COLO668 (cell line): ENCODE results near the gene EOLA1.
"Not testable (repeated sequence)": the region's sequence is repeated elsewhere in the genome, so short reads cannot be mapped to it uniquely, and the experiment has no call there.

Source experiments
- DNase-seq: peaks from one replicate; lab custom pipeline; 2025; ENCODE audit not compliant: unreplicated experiment; lab: John Stamatoyannopoulos, UW

Gene EOLA1

GRCh38 chrX:149540621-149541520, at the start of gene EOLA1:
TSS of gene EOLA1 (plus strand) at chrX:149541012. CDS start at chrX:149545631, 4,619 bp downstream.
- DNase-seq: peak; percentile 98

GRCh38 chrX:149491812-149492211, 49.0 kb upstream of the EOLA1 start:
- DNase-seq: peak; percentile 7

- DNase-seq: no peak
Observed at GRCh38 chrX:149493567-149494562, 46.9 kb upstream of the EOLA1 start.

- no peak for DNase-seq
Observed at GRCh38 chrX:149494844-149495565, 45.8 kb upstream of the EOLA1 start.

GRCh38 chrX:149495573-149496071, 45.2 kb upstream of the EOLA1 start:
- peak; percentile 17 for DNase-seq

DNA sequence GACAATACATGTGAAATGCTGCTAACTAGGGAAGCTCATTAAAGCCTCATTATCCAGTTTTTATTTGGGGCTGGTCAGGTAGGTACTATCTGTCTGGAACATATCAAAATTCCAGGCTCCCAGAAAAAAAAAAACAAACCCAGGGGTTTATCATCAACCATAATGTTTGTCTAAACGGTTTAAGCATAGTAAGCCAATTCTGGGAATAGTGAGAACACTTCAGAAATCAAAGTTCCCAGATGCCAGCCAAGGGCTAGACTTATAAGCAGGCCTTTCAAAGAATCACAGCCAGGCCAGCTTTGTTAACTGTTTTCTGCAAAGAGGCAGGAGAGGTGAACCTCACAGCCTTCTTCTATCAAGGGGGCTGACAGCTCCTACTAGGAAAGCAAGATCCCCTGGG, 43.8 kb upstream of the EOLA1 start:
- DNase-seq: no peak

GRCh38 chrX:149497626-149498025, 43.2 kb upstream of the EOLA1 start:
- no peak for DNase-seq

DNA sequence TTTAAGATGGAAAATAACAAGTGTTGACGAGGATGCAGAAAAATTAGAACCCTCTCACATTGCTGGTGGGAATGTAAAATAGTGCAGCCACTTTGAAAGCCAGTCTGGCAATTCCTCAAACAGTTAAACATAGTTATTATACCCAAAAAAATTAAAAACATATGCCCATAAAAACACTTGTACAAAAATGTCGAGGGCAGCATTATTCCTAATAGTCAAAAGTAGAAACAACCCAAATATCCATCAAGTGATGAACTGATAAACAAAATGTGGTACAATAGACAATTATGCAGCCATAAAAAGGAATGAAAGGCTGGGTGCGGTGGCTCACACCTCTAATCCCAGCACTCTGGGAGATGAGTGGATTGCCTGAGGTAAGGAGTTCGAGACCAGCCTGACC, 42.0 kb upstream of the EOLA1 start:
- no peak for DNase-seq

GRCh38 chrX:149499766-149500165, 41.0 kb upstream of the EOLA1 start:
- DNase-seq: no peak

- DNase-seq: not testable (repeated sequence)
Observed at GRCh38 chrX:149502923-149503322, 37.9 kb upstream of the EOLA1 start.

DNA sequence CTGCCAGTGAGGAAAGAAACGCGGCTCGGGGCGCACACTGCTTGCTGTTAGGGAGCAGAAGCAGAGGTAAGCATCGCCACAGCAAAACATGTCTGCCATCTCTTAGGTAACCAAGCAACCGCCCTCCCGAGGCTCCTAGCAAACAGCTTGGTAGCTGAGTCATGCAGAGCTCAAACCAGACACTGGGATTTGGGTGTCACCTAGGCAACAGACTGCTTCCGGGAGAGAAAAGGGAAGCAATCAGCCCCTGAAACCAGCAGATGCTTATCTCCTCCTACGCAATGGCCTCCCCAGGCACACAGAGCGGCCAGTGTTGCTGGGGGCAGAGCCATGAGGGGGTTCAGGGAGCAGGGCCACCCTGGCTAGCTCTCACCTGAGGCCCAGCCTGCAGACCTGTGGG, 37.4 kb upstream of the EOLA1 start:
- DNase-seq: peak; percentile 43

DNA sequence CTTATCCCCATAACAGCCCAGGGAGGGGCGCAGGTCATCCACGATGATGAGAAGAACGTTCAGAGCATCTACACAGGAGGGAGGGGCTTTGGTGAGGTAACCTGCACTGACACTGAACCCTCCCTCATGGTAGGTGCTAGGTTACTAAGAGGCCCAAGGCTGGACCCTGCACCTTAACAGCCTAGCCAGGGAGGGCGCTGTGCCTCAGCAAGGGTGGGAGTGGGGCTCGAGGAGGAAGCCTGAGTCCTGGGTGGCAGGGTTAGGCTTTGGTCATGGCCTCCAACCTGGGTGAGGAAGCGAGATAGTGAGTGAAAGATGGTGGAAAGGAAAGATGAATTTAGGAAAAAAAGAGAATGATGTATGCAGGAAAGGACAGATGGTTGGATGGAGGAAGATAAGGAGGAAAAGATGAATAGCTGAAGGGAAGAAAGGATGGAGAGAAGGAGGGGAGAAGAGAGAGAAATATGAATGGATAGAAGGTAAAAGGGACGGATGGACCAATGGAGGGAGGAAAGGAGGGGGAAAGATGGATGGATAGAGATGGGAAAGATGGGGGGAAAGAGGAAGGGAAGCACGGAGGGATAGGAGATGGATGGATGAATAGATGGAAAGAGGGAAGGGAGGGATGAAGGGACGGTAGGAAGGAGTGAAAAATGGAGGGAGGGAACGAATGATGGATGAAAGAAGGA, 36.4 kb upstream of the EOLA1 start:
- DNase-seq: peak; percentile 77

- peak; percentile 95 for DNase-seq
Observed at GRCh38 chrX:149504915-149505651, 35.7 kb upstream of the EOLA1 start, which contains the start of gene IDS. TSS of gene IDS (minus strand) at chrX:149505306. CDS start at chrX:149505137, 169 bp downstream.

DNA sequence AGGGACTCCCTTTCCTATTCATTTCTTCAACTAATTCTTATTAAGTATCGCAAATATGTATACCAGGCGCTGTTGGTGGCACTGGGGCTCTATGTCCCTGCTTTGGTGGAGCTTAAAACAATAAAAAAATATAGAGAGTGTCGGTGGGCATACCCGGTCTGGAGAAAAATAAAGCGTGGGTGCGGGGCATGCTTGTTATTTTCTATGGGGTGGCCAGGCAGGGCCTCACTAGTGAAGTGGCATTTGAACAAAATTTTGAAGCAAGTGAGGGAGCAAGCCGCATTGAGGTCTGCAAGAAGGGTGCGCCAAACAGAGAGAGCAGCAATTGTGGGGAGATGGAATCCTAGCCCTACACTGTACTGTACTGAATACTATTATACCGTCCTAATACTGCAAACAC, 35.1 kb upstream of the EOLA1 start:
- no peak for DNase-seq

- DNase-seq: no peak
Observed at GRCh38 chrX:149506349-149506748, 34.5 kb upstream of the EOLA1 start.

GRCh38 chrX:149508467-149508866, 32.3 kb upstream of the EOLA1 start:
- no peak for DNase-seq

DNA sequence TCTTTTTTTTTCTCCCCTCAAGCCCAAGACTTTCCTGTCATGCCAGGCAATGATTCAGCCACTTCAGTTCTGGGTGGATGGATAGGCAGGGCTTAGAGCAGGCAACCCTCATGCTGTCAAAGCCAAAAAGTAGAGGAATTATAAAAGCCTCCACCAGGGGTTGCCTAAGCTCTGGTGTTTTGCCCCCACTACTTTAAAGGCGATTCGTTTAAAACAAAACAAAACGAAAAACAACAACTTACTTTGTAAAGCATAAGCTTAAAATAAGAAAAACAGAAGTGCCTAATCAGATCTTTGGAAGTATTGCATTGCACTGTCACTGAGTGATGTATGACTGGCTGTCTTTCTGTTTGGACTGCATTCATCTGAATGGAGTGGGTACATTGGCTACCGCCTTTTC, 30.4 kb upstream of the EOLA1 start:
- DNase-seq: no peak

- DNase-seq: no peak
Observed at GRCh38 chrX:149511081-149511480, 29.7 kb upstream of the EOLA1 start.

- peak; percentile 49 for DNase-seq
Observed at GRCh38 chrX:149512225-149512885, 28.5 kb upstream of the EOLA1 start.
